ENCODE data around the gene HPD.

DNA sequence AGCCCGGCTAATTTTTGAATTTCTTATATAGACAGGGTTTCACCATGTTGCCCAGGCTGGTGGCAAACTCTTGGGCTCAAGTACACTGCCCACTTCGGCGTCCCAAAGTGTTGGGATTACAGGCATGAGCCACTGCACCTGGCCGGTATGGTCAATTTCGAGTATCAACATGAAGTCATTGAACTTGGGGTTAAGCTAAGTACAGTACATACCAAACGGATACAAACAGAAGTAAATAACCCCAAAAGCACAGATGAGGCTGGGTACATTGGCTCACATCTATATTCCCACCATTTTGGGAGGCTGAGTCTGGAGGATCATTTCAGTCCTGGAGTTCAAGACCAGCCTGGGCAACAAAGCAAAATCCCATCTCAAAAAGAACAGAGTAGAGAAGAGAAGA is 16.9 kb upstream of the HPD start:
- TF ChIP-seq, protein P1, sequence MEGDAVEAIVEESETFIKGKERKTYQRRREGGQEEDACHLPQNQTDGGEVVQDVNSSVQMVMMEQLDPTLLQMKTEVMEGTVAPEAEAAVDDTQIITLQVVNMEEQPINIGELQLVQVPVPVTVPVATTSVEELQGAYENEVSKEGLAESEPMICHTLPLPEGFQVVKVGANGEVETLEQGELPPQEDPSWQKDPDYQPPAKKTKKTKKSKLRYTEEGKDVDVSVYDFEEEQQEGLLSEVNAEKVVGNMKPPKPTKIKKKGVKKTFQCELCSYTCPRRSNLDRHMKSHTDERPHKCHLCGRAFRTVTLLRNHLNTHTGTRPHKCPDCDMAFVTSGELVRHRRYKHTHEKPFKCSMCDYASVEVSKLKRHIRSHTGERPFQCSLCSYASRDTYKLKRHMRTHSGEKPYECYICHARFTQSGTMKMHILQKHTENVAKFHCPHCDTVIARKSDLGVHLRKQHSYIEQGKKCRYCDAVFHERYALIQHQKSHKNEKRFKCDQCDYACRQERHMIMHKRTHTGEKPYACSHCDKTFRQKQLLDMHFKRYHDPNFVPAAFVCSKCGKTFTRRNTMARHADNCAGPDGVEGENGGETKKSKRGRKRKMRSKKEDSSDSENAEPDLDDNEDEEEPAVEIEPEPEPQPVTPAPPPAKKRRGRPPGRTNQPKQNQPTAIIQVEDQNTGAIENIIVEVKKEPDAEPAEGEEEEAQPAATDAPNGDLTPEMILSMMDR (IDR thresholded peaks at IDR 0.05) = no peak
- no peak for TF ChIP-seq POLR2A (IDR thresholded peaks at IDR 0.05)

Data from adrenal gland (tissue), 5 donors.